CD4-positive, CD25-positive, alpha-beta regulatory T cell (primary cell): ENCODE results near the gene SERP2. TPM values are rescaled to one million over a fixed set of nuclear protein-coding genes. Genes with fewer than 3 reads are reported as not detected.
A peak's percentile ranks its signal among the peaks of the same experiment; 100 is the strongest.

ENCODE experiments used
- ATAC-seq, 2 donors: fragments of 150-1000 bp; cut with Tn5 transposase; one replicate each; pipeline ENCODE4 v1.10.0; 2021; ENCODE audit warnings: low read depth in 2 of 2, moderate number of reproducible peaks in 2 of 2, moderate library complexity in 1 of 2
- DNase-seq, 3 donors: peaks; one replicate each; pipeline versions ENCODE4 v3.0.0 to v3.0.0-alpha.2; 2012 to 2022; ENCODE audit warnings: mixed read lengths in 1 of 3
- H3K27ac ChIP-seq: one replicate; pipeline ENCODE4 v1.7.0; 2013; ENCODE audit warnings: mild to moderate bottlenecking, low read length; ENCODE audit not compliant: insufficient read depth, poor library complexity, severe bottlenecking
- H3K27me3 ChIP-seq: one replicate; pipeline ENCODE4 v1.7.0; 2013; ENCODE audit warnings: low read length; ENCODE audit not compliant: control insufficient read depth, insufficient read depth
- H3K36me3 ChIP-seq: one replicate; pipeline ENCODE4 v1.7.0; 2013; ENCODE audit warnings: mild to moderate bottlenecking, low read length, moderate library complexity; ENCODE audit not compliant: control insufficient read depth, insufficient read depth
- H3K4me1 ChIP-seq: 2 replicates; pipeline ENCODE4 v1.7.0; 2013; ENCODE audit warnings: mild to moderate bottlenecking, low read length; ENCODE audit not compliant: insufficient read depth, control insufficient read depth, poor library complexity, severe bottlenecking
- H3K4me3 ChIP-seq: one replicate; pipeline ENCODE4 v1.7.0; 2013; ENCODE audit warnings: low read depth, mild to moderate bottlenecking, low read length, moderate library complexity
- H3K9me3 ChIP-seq, 2 experiments: 1 replicate in 1 of 2; 2 replicates in 1 of 2; pipeline ENCODE4 v1.7.0; 2013; ENCODE audit warnings: low read length in 2 of 2, mild to moderate bottlenecking in 1 of 2, moderate library complexity in 1 of 2; ENCODE audit not compliant: control insufficient read depth in 2 of 2
- H3K27ac Mint-ChIP-seq, 3 donors: one replicate each; pipeline ENCODE4 v1.8.0; 2020 to 2022; ENCODE audit warnings: mild to moderate bottlenecking in 3 of 3, mixed read lengths in 3 of 3, moderate library complexity in 2 of 3
- H3K27me3 Mint-ChIP-seq: one replicate; pipeline ENCODE4 v1.8.0; 2022; ENCODE audit warnings: mild to moderate bottlenecking, mixed read lengths
- H3K36me3 Mint-ChIP-seq: one replicate; pipeline ENCODE4 v1.8.0; 2020; ENCODE audit warnings: mixed read lengths
- H3K4me1 Mint-ChIP-seq, 4 donors: one replicate each; pipeline ENCODE4 v1.8.0; 2020 to 2022; ENCODE audit warnings: mixed read lengths in 4 of 4, mild to moderate bottlenecking in 1 of 4
- H3K4me3 Mint-ChIP-seq, 4 donors: one replicate each; pipeline ENCODE4 v1.8.0; 2020 to 2022; ENCODE audit warnings: mild to moderate bottlenecking in 4 of 4, mixed read lengths in 4 of 4, moderate library complexity in 3 of 4
- H3K9me3 Mint-ChIP-seq, 7 donors: one replicate each; pipeline ENCODE4 v1.8.0; 2020 to 2022; ENCODE audit warnings: mixed read lengths in 7 of 7, mild to moderate bottlenecking in 3 of 7, moderate library complexity in 2 of 7
- polyA plus RNA-seq, 4 donors: library from polyadenylated mRNA; unstranded; fragments of 300-500 nt; fragmentation: Illumina TruSeq; gene quantifications; one replicate each; pipeline ENCODE4 v1.2.3, GENCODE V29; 2021
- total RNA-seq: library from RNA; stranded (reverse); gene quantifications from one replicate; pipeline ENCODE4 v1.2.3, GENCODE V29; 2022

The SERP2 gene
- total and polyA plus RNA-seq, 5 donors from 2014 or later, result 0.48 to 2.0 (median 0.52) TPM; not detected in 2

DNA sequence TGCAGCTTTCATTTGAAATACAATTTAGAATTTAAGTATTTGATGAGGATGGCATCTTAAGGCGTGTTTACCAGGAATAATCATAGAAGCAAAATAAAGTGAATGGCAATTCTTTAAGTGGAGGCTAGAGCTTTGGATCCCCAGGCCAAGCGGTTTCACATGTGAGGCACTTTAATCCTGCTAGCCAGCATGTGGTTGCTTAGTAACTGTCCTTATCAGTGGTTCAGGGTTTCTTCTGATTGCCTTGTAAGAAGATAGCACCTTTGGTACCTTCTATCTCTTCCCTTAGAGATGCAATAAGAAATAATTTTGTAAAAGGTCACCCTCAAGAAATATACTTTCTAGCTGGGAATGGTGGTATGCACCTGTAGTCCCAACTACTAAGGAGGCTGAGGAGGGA is 38.9 kb upstream of the SERP2 start:
- no peak overlapping the region for H3K27ac Mint-ChIP-seq
- Histone ChIP-seq H3K4me3 (no peak overlapping the region), H3K27me3 (no peaks in the 10 kb centered on the region), H3K27ac (no peak overlapping the region), H3K4me1 (no peaks in the 10 kb centered on the region), H3K36me3 (no peaks in the 10 kb centered on the region), H3K9me3 (no peaks in the 10 kb centered on the region)
- peaks cover 12% of the 10 kb centered on the region for H3K27me3 Mint-ChIP-seq
- H3K4me3 Mint-ChIP-seq, result no peak overlapping the region
- H3K9me3 Mint-ChIP-seq, result peaks cover 0 to 3% (median 0%) of the 10 kb centered on the region in 7 donors
- DNase-seq, result no peak
- no peak for ATAC-seq
- peaks cover 0 to 6% (median 0%) of the 10 kb centered on the region in 4 donors for H3K4me1 Mint-ChIP-seq
- no peaks in the 10 kb centered on the region for H3K36me3 Mint-ChIP-seq

DNA sequence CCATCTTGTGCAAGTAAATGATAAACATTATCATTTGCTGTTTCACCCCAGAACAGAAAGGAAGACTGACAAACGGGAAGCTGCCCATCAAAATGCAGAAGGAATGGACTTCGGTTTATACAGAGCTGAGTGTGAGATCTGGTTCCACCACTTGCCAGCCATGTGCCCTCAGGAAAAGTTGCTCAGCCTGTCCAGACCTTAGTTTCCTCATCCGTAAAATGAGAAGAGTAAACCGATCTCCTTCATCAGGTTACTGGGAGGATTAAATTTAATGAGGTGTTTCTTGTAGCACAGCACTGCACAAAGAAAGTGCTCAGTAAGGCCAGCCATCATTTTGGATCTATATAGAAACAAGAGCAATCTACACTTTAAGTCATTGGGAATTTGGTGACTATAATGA is 36.7 kb upstream of the SERP2 start:
- no peak for ATAC-seq
- no peak overlapping the region for H3K27ac Mint-ChIP-seq
- no peak overlapping the region for H3K4me3 ChIP-seq

GRCh38 chr13:44337581-44337980 is 36.0 kb upstream of the SERP2 start:
- Mint-ChIP-seq H3K4me3 (peak overlapping the region in 1 of 4 donors; percentile 13), H3K4me1 (peaks cover 0 to 6% (median 0%) of the 10 kb centered on the region in 4 donors), H3K27ac (no peak overlapping the region), H3K36me3 (no peaks in the 10 kb centered on the region), H3K9me3 (peaks cover 0 to 4% (median 0%) of the 10 kb centered on the region in 7 donors), H3K27me3 (peaks cover 6% of the 10 kb centered on the region)
- DNase-seq (no peak), ATAC-seq (no peak)
- no peaks in the 10 kb centered on the region for H3K4me1 ChIP-seq
- H3K36me3 ChIP-seq, result no peaks in the 10 kb centered on the region
- H3K27me3 ChIP-seq, result no peaks in the 10 kb centered on the region
- H3K9me3 ChIP-seq, result no peaks in the 10 kb centered on the region
- no peak overlapping the region for H3K4me3 ChIP-seq
- H3K27ac ChIP-seq, result no peak overlapping the region

More for the DNA sequence above, 36.7 kb upstream of the SERP2 start:
- Mint-ChIP-seq H3K36me3 (no peaks in the 10 kb centered on the region), H3K4me3 (no peak overlapping the region), H3K4me1 (peaks cover 0 to 6% (median 0%) of the 10 kb centered on the region in 4 donors), H3K9me3 (peaks cover 0 to 3% (median 0%) of the 10 kb centered on the region in 7 donors), H3K27me3 (peaks cover 6% of the 10 kb centered on the region)
- H3K4me1 ChIP-seq, result no peaks in the 10 kb centered on the region
- no peak for DNase-seq
- H3K27ac ChIP-seq, result no peak overlapping the region
- no peaks in the 10 kb centered on the region for H3K36me3 ChIP-seq
- H3K27me3 ChIP-seq, result no peaks in the 10 kb centered on the region
- no peaks in the 10 kb centered on the region for H3K9me3 ChIP-seq

- no peak for ATAC-seq
- H3K4me3 ChIP-seq, result no peak overlapping the region
- Mint-ChIP-seq H3K36me3 (no peaks in the 10 kb centered on the region), H3K9me3 (peaks cover 0 to 4% (median 0%) of the 10 kb centered on the region in 7 donors), H3K27ac (no peak overlapping the region), H3K4me3 (no peak overlapping the region), H3K27me3 (peaks cover 27% of the 10 kb centered on the region), H3K4me1 (peaks cover 0 to 6% (median 0%) of the 10 kb centered on the region in 4 donors)
- no peak overlapping the region for H3K27ac ChIP-seq
- H3K36me3 ChIP-seq, result no peaks in the 10 kb centered on the region
- no peak for DNase-seq
- H3K4me1 ChIP-seq, result no peaks in the 10 kb centered on the region
- H3K9me3 ChIP-seq, result no peaks in the 10 kb centered on the region
- peaks cover 6% of the 10 kb centered on the region for H3K27me3 ChIP-seq
Measured at GRCh38 chr13:44340508-44340907, 33.1 kb upstream of the SERP2 start.

GRCh38 chr13:44342741-44343140 is 30.9 kb upstream of the SERP2 start:
- no peaks in the 10 kb centered on the region for H3K4me1 Mint-ChIP-seq

DNA sequence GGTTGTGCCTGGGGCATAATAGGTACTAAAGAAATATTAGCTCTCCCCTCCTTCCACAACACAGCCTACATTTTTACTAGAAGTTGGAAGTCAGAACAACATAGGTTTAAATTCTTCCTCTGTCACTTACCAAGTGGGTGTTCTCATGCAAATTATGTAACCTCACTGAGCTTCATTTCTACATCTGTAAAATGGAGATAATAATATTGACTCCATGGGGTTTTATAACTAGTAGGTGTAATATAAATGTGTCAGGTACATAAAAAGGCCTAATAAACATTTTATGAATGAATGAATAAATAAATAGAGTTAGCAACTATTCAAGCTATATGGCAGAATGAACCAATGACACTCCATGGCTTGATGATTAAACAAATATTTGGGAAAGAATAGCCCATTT is 27.1 kb upstream of the SERP2 start:
- Histone ChIP-seq H3K4me1 (no peaks in the 10 kb centered on the region), H3K27me3 (peaks cover 6% of the 10 kb centered on the region), H3K9me3 (no peaks in the 10 kb centered on the region), H3K27ac (no peak overlapping the region), H3K4me3 (no peak overlapping the region), H3K36me3 (no peaks in the 10 kb centered on the region)
- ATAC-seq (no peak), DNase-seq (no peak)
- H3K27me3 Mint-ChIP-seq, result peaks cover 30% of the 10 kb centered on the region
- H3K9me3 Mint-ChIP-seq, result peaks cover 0 to 7% (median 0%) of the 10 kb centered on the region in 7 donors
- no peak overlapping the region for H3K27ac Mint-ChIP-seq
- no peak overlapping the region for H3K4me3 Mint-ChIP-seq
- H3K36me3 Mint-ChIP-seq, result no peaks in the 10 kb centered on the region
- H3K4me1 Mint-ChIP-seq, result peaks cover 0 to 12% (median 5%) of the 10 kb centered on the region in 4 donors

More at GRCh38 chr13:44342741-44343140, 30.9 kb upstream of the SERP2 start:
- no peaks in the 10 kb centered on the region for H3K4me1 ChIP-seq
- peaks cover 0 to 4% (median 0%) of the 10 kb centered on the region in 7 donors for H3K9me3 Mint-ChIP-seq
- H3K27ac Mint-ChIP-seq, result no peak overlapping the region
- peaks cover 6% of the 10 kb centered on the region for H3K27me3 ChIP-seq
- no peaks in the 10 kb centered on the region for H3K36me3 Mint-ChIP-seq
- peaks cover 36% of the 10 kb centered on the region for H3K27me3 Mint-ChIP-seq
- no peak for DNase-seq
- H3K9me3 ChIP-seq, result no peaks in the 10 kb centered on the region
- ATAC-seq, result no peak
- no peak overlapping the region for H3K27ac ChIP-seq
- H3K36me3 ChIP-seq, result no peaks in the 10 kb centered on the region
- no peak overlapping the region for H3K4me3 Mint-ChIP-seq
- no peak overlapping the region for H3K4me3 ChIP-seq

DNA sequence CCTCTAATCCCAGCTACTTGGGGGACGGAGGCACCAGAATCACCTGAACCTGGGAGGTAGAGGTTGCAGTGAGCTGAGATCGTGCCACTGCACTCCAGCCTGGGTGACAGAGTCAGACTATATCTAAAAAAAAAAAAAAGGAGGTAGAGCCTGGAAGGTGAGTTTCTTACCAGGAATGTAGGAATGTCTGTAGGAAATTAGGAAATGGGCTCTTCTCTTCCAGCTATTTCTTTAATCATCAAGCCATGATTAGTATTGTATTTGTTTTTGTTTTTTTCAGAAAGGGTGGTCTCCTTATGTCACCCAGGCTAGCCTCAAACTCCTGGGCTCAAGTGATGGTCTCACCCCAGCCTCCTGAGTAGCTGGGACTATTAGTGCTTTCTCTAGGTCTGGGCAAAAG is 26.3 kb upstream of the SERP2 start:
- Mint-ChIP-seq H3K27me3 (peaks cover 30% of the 10 kb centered on the region), H3K4me3 (no peak overlapping the region), H3K9me3 (peaks cover 0 to 5% (median 0%) of the 10 kb centered on the region in 7 donors), H3K4me1 (peaks cover 0 to 20% (median 12%) of the 10 kb centered on the region in 4 donors), H3K36me3 (no peaks in the 10 kb centered on the region), H3K27ac (no peak overlapping the region)
- Histone ChIP-seq H3K36me3 (no peaks in the 10 kb centered on the region), H3K27me3 (peaks cover 6% of the 10 kb centered on the region), H3K4me1 (no peaks in the 10 kb centered on the region), H3K27ac (no peak overlapping the region), H3K9me3 (no peaks in the 10 kb centered on the region), H3K4me3 (no peak overlapping the region)
- DNase-seq, result no peak
- ATAC-seq, result no peak

DNA sequence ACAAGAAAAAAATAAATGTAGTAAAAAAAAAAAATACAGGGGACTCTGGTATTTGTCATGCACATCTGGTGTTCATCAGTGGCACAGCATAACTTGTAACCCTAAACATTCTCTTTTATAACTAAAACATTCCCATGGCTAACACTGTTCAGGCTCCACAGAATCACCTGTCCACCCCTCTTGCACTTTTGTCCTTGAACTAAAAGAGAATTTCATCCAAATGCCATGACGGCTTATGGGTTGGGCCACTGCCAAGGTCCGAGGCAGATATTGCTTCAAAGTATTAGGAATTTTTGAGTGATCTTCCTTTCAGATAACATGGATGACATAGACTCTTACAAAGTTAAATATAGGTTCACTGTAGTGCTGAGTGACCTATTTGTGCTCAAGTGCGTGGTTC is 25.7 kb upstream of the SERP2 start:
- ATAC-seq (no peak), DNase-seq (no peak)
- Mint-ChIP-seq H3K4me1 (peaks cover 0 to 23% (median 16%) of the 10 kb centered on the region in 4 donors), H3K9me3 (peaks cover 0 to 3% (median 0%) of the 10 kb centered on the region in 7 donors), H3K36me3 (no peaks in the 10 kb centered on the region), H3K4me3 (no peak overlapping the region), H3K27ac (no peak overlapping the region), H3K27me3 (peaks cover 30% of the 10 kb centered on the region)
- Histone ChIP-seq H3K4me3 (no peak overlapping the region), H3K4me1 (no peaks in the 10 kb centered on the region), H3K9me3 (no peaks in the 10 kb centered on the region), H3K36me3 (no peaks in the 10 kb centered on the region), H3K27me3 (peaks cover 6% of the 10 kb centered on the region), H3K27ac (no peak overlapping the region)
